WTC11 (cell line): ENCODE results near the gene CBX5. TPM values are rescaled to one million over a fixed set of nuclear protein-coding genes. Genes with fewer than 3 reads are reported as not detected.

ENCODE experiments used
- ESRRA ChIP-seq: sonication (generic); formaldehyde crosslinking; IDR thresholded peaks from 2 replicates; pipeline ENCODE4 v1.8.1; 2022; ENCODE audit warnings: mild to moderate bottlenecking, missing genetic modification reagents, borderline replicate concordance
- FOXJ3 ChIP-seq: sonication (generic); formaldehyde crosslinking; IDR thresholded peaks from 2 replicates; pipeline ENCODE4 v1.9.0; 2021; ENCODE audit warnings: missing genetic modification reagents, mild to moderate bottlenecking, borderline replicate concordance
- FOXK1 ChIP-seq: sonication (generic); formaldehyde crosslinking; IDR thresholded peaks from 2 replicates; pipeline ENCODE4 v1.8.0; 2022; ENCODE audit warnings: mild to moderate bottlenecking, moderate library complexity, missing genetic modification reagents
- FOXP1 ChIP-seq: sonication (generic); formaldehyde crosslinking; IDR thresholded peaks from 2 replicates; pipeline ENCODE4 v1.8.0; 2022; ENCODE audit warnings: missing genetic modification reagents, mild to moderate bottlenecking, moderate library complexity, borderline replicate concordance
- GRHL2 ChIP-seq: fragments of 250-450 bp; sonication (Bioruptor Pico); IDR thresholded peaks from 2 replicates; pipeline ENCODE4 v1.8.0; 2022; ENCODE audit warnings: mild to moderate bottlenecking, moderate library complexity; ENCODE audit not compliant: insufficient replicate concordance, severe bottlenecking
- HMGA2 ChIP-seq: fragments of 250-450 bp; sonication (Bioruptor Pico); IDR thresholded peaks from 2 replicates; pipeline ENCODE4 v1.4.0; 2021; ENCODE audit warnings: mild to moderate bottlenecking, moderate library complexity
- IRF2 ChIP-seq: sonication (generic); formaldehyde crosslinking; IDR thresholded peaks from 2 replicates; pipeline ENCODE4 v1.8.0; 2022; ENCODE audit warnings: low read depth, missing genetic modification reagents, borderline replicate concordance
- JUN ChIP-seq: sonication (generic); formaldehyde crosslinking; IDR thresholded peaks from 2 replicates; pipeline ENCODE4 v1.8.0; 2023; ENCODE audit warnings: mild to moderate bottlenecking, missing genetic modification reagents
- MYBL2 ChIP-seq: sonication (generic); formaldehyde crosslinking; IDR thresholded peaks from 2 replicates; pipeline ENCODE4 v1.8.1; 2023; ENCODE audit warnings: mild to moderate bottlenecking, moderate library complexity, missing genetic modification reagents
- NFE2L1 ChIP-seq: sonication (generic); formaldehyde crosslinking; IDR thresholded peaks from 2 replicates; pipeline ENCODE4 v1.8.1; 2023; ENCODE audit warnings: missing genetic modification reagents
- NR1H2 ChIP-seq: sonication (generic); formaldehyde crosslinking; IDR thresholded peaks from 2 replicates; pipeline ENCODE4 v1.9.0; 2021; ENCODE audit warnings: mild to moderate bottlenecking, moderate library complexity, missing genetic modification reagents
- PRRX2 ChIP-seq: fragments of 250-450 bp; sonication (Bioruptor Pico); IDR thresholded peaks from 2 replicates; pipeline ENCODE4 v1.8.0; 2021; ENCODE audit warnings: mild to moderate bottlenecking
- RORB ChIP-seq: fragments of 250-450 bp; sonication (Bioruptor Pico); IDR thresholded peaks from 2 replicates; pipeline ENCODE4 v1.9.0; 2021; ENCODE audit warnings: mild to moderate bottlenecking
- SMAD3 ChIP-seq: sonication (generic); formaldehyde crosslinking; IDR thresholded peaks from 2 replicates; pipeline ENCODE4 v1.8.0; 2022; ENCODE audit warnings: missing genetic modification reagents, mild to moderate bottlenecking, borderline replicate concordance
- SOX15 ChIP-seq: fragments of 250-450 bp; sonication (Bioruptor Pico); IDR thresholded peaks from 2 replicates; pipeline ENCODE4 v1.9.0; 2021; ENCODE audit warnings: mild to moderate bottlenecking
- TEAD1 ChIP-seq: sonication (generic); formaldehyde crosslinking; IDR thresholded peaks from 2 replicates; pipeline ENCODE4 v1.8.0; 2022; ENCODE audit warnings: mild to moderate bottlenecking, missing genetic modification reagents
- TP53 ChIP-seq: sonication (generic); formaldehyde crosslinking; IDR thresholded peaks from 2 replicates; pipeline ENCODE4 v1.8.1; 2023; ENCODE audit warnings: mild to moderate bottlenecking, missing genetic modification reagents
- ZNF138 ChIP-seq: sonication (generic); formaldehyde crosslinking; conservative IDR thresholded peaks from 2 replicates; pipeline ENCODE4 v1.8.1; 2022; ENCODE audit warnings: mild to moderate bottlenecking, moderate library complexity, missing genetic modification reagents
- ZNF232 ChIP-seq: sonication (generic); formaldehyde crosslinking; IDR thresholded peaks from 2 replicates; pipeline ENCODE4 v1.8.0; 2022; ENCODE audit warnings: mild to moderate bottlenecking, missing genetic modification reagents
- ZNF263 ChIP-seq: sonication (generic); formaldehyde crosslinking; IDR thresholded peaks from 2 replicates; pipeline ENCODE4 v1.8.1; 2022; ENCODE audit warnings: low read depth, mild to moderate bottlenecking, moderate library complexity, missing genetic modification reagents
- ZNF317 ChIP-seq: sonication (generic); formaldehyde crosslinking; IDR thresholded peaks from 2 replicates; pipeline ENCODE4 v1.8.1; 2023; ENCODE audit warnings: low read depth, mild to moderate bottlenecking, moderate library complexity, missing genetic modification reagents, borderline replicate concordance
- ZNF416 ChIP-seq: fragments of 250-450 bp; sonication (Bioruptor Pico); IDR thresholded peaks from 2 replicates; pipeline ENCODE4 v1.9.0; 2021; ENCODE audit warnings: mild to moderate bottlenecking, inconsistent platforms
- ZNF423 ChIP-seq: fragments of 250-450 bp; sonication (Bioruptor Pico); IDR thresholded peaks from 2 replicates; pipeline ENCODE4 v2.1.2; 2022; ENCODE audit warnings: mild to moderate bottlenecking, moderate library complexity
- total RNA-seq: library from RNA; stranded (reverse); gene quantifications from 3 replicates; pipeline ENCODE4 v1.2.3, GENCODE V29; 2021
- TF ChIP-seq, protein P1 (sequence below): sonication (generic); formaldehyde crosslinking; IDR thresholded peaks from 2 replicates; pipeline ENCODE4 v1.8.1; 2022; ENCODE audit warnings: mild to moderate bottlenecking, moderate library complexity, missing genetic modification reagents
- TF ChIP-seq, protein P2 (sequence below): sonication (generic); formaldehyde crosslinking; IDR thresholded peaks from 2 replicates; pipeline ENCODE4 v1.8.1; 2022; ENCODE audit warnings: missing genetic modification reagents, borderline replicate concordance
- TF ChIP-seq, protein P3 (sequence below): fragments of 250-450 bp; sonication (Bioruptor Pico); IDR thresholded peaks from 2 replicates; pipeline ENCODE4 v1.9.0; 2021; ENCODE audit warnings: mild to moderate bottlenecking
- TF ChIP-seq, protein P4 (sequence below): sonication (generic); formaldehyde crosslinking; IDR thresholded peaks from 2 replicates; pipeline ENCODE4 v1.8.0; 2022; ENCODE audit warnings: mild to moderate bottlenecking, missing genetic modification reagents
- TF ChIP-seq, protein P5 (sequence below): sonication (generic); formaldehyde crosslinking; IDR thresholded peaks from 2 replicates; pipeline ENCODE4 v1.8.1; 2023; ENCODE audit warnings: mild to moderate bottlenecking, missing genetic modification reagents, moderate library complexity
- TF ChIP-seq, protein P6 (sequence below): sonication (generic); formaldehyde crosslinking; IDR thresholded peaks from 2 replicates; pipeline ENCODE4 v1.8.0; 2022; ENCODE audit warnings: mild to moderate bottlenecking, missing genetic modification reagents
- TF ChIP-seq, protein P7 (sequence below): sonication (generic); formaldehyde crosslinking; conservative IDR thresholded peaks from 2 replicates; pipeline ENCODE4 v1.8.1; 2023; ENCODE audit warnings: mild to moderate bottlenecking, low read depth, missing genetic modification reagents, moderate library complexity

Gene CBX5
- total RNA-seq, 1 experiment from 2014 or later, result 182 TPM

DNA sequence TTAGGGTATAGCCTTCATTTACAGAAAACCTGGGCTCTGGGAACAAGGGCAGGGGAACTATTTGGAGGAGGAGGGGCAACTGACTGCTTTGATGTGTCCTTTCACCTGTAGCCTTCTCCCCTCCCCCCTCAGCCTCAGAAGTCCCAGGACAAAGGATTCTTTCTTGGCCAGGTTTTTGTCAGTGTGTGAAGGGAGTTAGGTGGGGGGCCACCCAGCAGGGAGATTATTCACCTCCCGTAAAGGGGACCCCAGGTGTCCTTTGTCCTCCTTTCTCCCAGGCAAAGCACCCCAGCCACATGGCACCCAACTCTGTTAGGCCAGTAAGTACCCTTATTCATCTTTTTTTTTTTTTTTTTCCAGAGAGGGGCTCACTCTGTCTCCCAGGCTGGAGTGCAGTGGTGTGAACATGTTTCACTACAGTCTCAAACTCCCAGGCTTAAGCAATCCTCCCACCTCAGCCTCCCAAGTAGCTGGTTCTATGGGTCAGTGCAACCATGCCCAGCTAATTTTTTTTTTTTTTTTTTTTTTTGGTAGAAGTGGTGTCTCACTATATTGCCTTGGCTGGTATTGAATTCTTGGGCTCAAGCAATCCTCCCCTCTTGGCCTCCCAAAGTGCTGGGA, 21.6 kb upstream of the CBX5 start (continued):
- TF ChIP-seq, protein P1, sequence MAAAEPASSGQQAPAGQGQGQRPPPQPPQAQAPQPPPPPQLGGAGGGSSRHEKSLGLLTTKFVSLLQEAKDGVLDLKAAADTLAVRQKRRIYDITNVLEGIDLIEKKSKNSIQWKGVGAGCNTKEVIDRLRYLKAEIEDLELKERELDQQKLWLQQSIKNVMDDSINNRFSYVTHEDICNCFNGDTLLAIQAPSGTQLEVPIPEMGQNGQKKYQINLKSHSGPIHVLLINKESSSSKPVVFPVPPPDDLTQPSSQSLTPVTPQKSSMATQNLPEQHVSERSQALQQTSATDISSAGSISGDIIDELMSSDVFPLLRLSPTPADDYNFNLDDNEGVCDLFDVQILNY (CRISPR knock-in tag), result no peak
- TF ChIP-seq, protein P2, sequence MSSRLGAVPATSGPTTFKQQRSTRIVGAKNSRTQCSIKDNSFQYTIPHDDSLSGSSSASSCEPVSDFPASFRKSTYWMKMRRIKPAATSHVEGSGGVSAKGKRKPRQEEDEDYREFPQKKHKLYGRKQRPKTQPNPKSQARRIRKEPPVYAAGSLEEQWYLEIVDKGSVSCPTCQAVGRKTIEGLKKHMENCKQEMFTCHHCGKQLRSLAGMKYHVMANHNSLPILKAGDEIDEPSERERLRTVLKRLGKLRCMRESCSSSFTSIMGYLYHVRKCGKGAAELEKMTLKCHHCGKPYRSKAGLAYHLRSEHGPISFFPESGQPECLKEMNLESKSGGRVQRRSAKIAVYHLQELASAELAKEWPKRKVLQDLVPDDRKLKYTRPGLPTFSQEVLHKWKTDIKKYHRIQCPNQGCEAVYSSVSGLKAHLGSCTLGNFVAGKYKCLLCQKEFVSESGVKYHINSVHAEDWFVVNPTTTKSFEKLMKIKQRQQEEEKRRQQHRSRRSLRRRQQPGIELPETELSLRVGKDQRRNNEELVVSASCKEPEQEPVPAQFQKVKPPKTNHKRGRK (CRISPR knock-in tag), result no peak
- TF ChIP-seq ZNF317 (CRISPR knock-in tag) (no peak), ZNF138 (CRISPR knock-in tag) (no peak), NFE2L1 (no peak), SMAD3 (CRISPR knock-in tag) (no peak), HMGA2 (no peak), ZNF232 (CRISPR knock-in tag) (no peak), RORB (CRISPR knock-in tag) (no peak), SOX15 (CRISPR knock-in tag) (no peak), FOXJ3 (CRISPR knock-in tag) (no peak), NR1H2 (CRISPR knock-in tag) (no peak), JUN (CRISPR knock-in tag) (no peak), MYBL2 (CRISPR knock-in tag) (no peak), TP53 (CRISPR knock-in tag) (no peak), GRHL2 (CRISPR knock-in tag) (no peak), ZNF416 (CRISPR knock-in tag) (no peak), ZNF263 (CRISPR knock-in tag) (no peak), ZNF423 (peak; percentile 99), FOXP1 (no peak), ESRRA (CRISPR knock-in tag) (no peak), PRRX2 (no peak), IRF2 (CRISPR knock-in tag) (no peak), TEAD1 (CRISPR knock-in tag) (0 out of 2 replicates have a peak, but pooled peaks have one; percentile 15), FOXK1 (no peak)
- TF ChIP-seq, protein P3, sequence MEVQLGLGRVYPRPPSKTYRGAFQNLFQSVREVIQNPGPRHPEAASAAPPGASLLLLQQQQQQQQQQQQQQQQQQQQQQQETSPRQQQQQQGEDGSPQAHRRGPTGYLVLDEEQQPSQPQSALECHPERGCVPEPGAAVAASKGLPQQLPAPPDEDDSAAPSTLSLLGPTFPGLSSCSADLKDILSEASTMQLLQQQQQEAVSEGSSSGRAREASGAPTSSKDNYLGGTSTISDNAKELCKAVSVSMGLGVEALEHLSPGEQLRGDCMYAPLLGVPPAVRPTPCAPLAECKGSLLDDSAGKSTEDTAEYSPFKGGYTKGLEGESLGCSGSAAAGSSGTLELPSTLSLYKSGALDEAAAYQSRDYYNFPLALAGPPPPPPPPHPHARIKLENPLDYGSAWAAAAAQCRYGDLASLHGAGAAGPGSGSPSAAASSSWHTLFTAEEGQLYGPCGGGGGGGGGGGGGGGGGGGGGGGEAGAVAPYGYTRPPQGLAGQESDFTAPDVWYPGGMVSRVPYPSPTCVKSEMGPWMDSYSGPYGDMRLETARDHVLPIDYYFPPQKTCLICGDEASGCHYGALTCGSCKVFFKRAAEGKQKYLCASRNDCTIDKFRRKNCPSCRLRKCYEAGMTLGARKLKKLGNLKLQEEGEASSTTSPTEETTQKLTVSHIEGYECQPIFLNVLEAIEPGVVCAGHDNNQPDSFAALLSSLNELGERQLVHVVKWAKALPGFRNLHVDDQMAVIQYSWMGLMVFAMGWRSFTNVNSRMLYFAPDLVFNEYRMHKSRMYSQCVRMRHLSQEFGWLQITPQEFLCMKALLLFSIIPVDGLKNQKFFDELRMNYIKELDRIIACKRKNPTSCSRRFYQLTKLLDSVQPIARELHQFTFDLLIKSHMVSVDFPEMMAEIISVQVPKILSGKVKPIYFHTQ (CRISPR knock-in tag), result no peak
- TF ChIP-seq, protein P4, sequence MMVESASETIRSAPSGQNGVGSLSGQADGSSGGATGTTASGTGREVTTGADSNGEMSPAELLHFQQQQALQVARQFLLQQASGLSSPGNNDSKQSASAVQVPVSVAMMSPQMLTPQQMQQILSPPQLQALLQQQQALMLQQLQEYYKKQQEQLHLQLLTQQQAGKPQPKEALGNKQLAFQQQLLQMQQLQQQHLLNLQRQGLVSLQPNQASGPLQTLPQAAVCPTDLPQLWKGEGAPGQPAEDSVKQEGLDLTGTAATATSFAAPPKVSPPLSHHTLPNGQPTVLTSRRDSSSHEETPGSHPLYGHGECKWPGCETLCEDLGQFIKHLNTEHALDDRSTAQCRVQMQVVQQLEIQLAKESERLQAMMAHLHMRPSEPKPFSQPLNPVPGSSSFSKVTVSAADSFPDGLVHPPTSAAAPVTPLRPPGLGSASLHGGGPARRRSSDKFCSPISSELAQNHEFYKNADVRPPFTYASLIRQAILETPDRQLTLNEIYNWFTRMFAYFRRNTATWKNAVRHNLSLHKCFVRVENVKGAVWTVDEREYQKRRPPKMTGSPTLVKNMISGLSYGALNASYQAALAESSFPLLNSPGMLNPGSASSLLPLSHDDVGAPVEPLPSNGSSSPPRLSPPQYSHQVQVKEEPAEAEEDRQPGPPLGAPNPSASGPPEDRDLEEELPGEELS (CRISPR knock-in tag), result no peak
- TF ChIP-seq, protein P5, sequence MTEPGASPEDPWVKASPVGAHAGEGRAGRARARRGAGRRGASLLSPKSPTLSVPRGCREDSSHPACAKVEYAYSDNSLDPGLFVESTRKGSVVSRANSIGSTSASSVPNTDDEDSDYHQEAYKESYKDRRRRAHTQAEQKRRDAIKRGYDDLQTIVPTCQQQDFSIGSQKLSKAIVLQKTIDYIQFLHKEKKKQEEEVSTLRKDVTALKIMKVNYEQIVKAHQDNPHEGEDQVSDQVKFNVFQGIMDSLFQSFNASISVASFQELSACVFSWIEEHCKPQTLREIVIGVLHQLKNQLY, result no peak
- TF ChIP-seq, protein P6, sequence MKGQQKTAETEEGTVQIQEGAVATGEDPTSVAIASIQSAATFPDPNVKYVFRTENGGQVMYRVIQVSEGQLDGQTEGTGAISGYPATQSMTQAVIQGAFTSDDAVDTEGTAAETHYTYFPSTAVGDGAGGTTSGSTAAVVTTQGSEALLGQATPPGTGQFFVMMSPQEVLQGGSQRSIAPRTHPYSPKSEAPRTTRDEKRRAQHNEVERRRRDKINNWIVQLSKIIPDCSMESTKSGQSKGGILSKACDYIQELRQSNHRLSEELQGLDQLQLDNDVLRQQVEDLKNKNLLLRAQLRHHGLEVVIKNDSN (CRISPR knock-in tag), result peak; percentile 14; the same call in 1 of the 2 replicates
- TF ChIP-seq, protein P7, sequence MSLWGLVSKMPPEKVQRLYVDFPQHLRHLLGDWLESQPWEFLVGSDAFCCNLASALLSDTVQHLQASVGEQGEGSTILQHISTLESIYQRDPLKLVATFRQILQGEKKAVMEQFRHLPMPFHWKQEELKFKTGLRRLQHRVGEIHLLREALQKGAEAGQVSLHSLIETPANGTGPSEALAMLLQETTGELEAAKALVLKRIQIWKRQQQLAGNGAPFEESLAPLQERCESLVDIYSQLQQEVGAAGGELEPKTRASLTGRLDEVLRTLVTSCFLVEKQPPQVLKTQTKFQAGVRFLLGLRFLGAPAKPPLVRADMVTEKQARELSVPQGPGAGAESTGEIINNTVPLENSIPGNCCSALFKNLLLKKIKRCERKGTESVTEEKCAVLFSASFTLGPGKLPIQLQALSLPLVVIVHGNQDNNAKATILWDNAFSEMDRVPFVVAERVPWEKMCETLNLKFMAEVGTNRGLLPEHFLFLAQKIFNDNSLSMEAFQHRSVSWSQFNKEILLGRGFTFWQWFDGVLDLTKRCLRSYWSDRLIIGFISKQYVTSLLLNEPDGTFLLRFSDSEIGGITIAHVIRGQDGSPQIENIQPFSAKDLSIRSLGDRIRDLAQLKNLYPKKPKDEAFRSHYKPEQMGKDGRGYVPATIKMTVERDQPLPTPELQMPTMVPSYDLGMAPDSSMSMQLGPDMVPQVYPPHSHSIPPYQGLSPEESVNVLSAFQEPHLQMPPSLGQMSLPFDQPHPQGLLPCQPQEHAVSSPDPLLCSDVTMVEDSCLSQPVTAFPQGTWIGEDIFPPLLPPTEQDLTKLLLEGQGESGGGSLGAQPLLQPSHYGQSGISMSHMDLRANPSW (CRISPR knock-in tag), result no peak
